GM10248 (cell line): ENCODE measurements around the gene CAMK2B.

Experiments
- CTCF ChIA-PET: fragments of 300-600 bp; sonication (Branson Sonifier 250); formaldehyde crosslinking; extraction: SDS; loops from one replicate; lab custom pipeline; 2021; ENCODE audit warnings: antibody characterized with exemption; lab: Yijun Ruan, JAX
- POLR2A ChIA-PET: fragments of 350-650 bp; sonication (Branson Sonifier 250); formaldehyde crosslinking; extraction: SDS; loops from one replicate; lab custom pipeline; 2020; ENCODE audit warnings: antibody characterized with exemption; lab: Yijun Ruan, JAX
- DNase-seq: peaks from one replicate; pipeline ENCODE4 v3.0.0; 2012; ENCODE audit errors: extremely low spot score
- CTCF ChIP-seq: IDR thresholded peaks from 2 replicates; pipeline ENCODE4 v1.5.1; 2012; ENCODE audit warnings: mild to moderate bottlenecking, low read depth; ENCODE audit errors: extremely low read depth, missing control alignments, control extremely low read depth

CAMK2B gene

GRCh38 chr7:44247868-44248651 lies 77.3 kb downstream of the CAMK2B start:
- CTCF ChIA-PET: interaction anchor here (1.5 to 2.5 kb wide), 2 partner anchors 10 to 317 kb away, joined by 3 to 8 read pairs; no protein-coding TSS in a partner anchor
- no peak for DNase-seq
- no peak for TF ChIP-seq CTCF
- POLR2A ChIA-PET: no interaction called here

GRCh38 chr7:44246396-44247113 lies 78.8 kb downstream of the CAMK2B start:
- no peak for TF ChIP-seq CTCF
- ChIA-PET POLR2A (no interaction called here), CTCF (interaction anchor here (1.3 to 6.8 kb wide), 2 partner anchors 61 to 320 kb away, joined by 3 to 65 read pairs; no protein-coding TSS in a partner anchor)
- no peak for DNase-seq

GRCh38 chr7:44244282-44244681 lies 81.1 kb downstream of the CAMK2B start:
- DNase-seq: peak; percentile 78
- POLR2A ChIA-PET: no interaction called here
- CTCF ChIA-PET: interaction anchor here (0.8 to 6.8 kb wide), 11 partner anchors 12 to 322 kb away, joined by 3 to 117 read pairs (median 4); no protein-coding TSS in a partner anchor
- peak; percentile 70 for TF ChIP-seq CTCF

GRCh38 chr7:44242091-44242490 lies 83.3 kb downstream of the CAMK2B start:
- TF ChIP-seq CTCF: no peak
- ChIA-PET POLR2A (no interaction called here), CTCF (interaction anchor here (1.2 to 6.8 kb wide), 20 partner anchors 10 to 331 kb away, joined by 3 to 117 read pairs (median 7); partner anchors contain the start of genes DDX56, NUDCD3 and POLD2)
- no peak for DNase-seq

- peak; percentile 86 for TF ChIP-seq CTCF
- ChIA-PET CTCF (interaction anchor here (0.6 to 6.8 kb wide), 47 partner anchors 8 to 332 kb away, joined by 3 to 117 read pairs (median 4); partner anchors contain the start of genes DDX56, NUDCD3 and POLD2), POLR2A (interaction anchor here (0.6 kb wide), 1 partner anchor 99 kb away, joined by 8 read pairs; no protein-coding TSS in a partner anchor)
- DNase-seq: peak; percentile 90
Measured at GRCh38 chr7:44240983-44241510, 84.3 kb downstream of the CAMK2B start.

GRCh38 chr7:44240376-44240775 lies 85.0 kb downstream of the CAMK2B start:
- TF ChIP-seq CTCF: no peak
- ChIA-PET POLR2A (no interaction called here), CTCF (interaction anchor here (0.6 to 6.8 kb wide), 40 partner anchors 9 to 341 kb away, joined by 3 to 117 read pairs (median 5); partner anchors contain the start of genes DDX56, NUDCD3 and POLD2)
- DNase-seq: no peak
